Measurements from ENCODE around the gene FOXJ3.

The FOXJ3 gene

GRCh38 chr1:42334240-42335049, 590 bp downstream of the FOXJ3 start:
- DNase-seq (ENCODE audit: low spot score), result peak; percentile 59

- DNase-seq (ENCODE audit: low spot score), result no peak
Observed at GRCh38 chr1:42333662-42334239, 1.3 kb downstream of the FOXJ3 start.

- DNase-seq (ENCODE audit: low spot score), result no peak
Observed at GRCh38 chr1:42332877-42333276, 2.2 kb downstream of the FOXJ3 start.

GRCh38 chr1:42330215-42330614, 4.8 kb downstream of the FOXJ3 start:
- DNase-seq (ENCODE audit: low spot score), result no peak

GRCh38 chr1:42328916-42329496, 6.0 kb downstream of the FOXJ3 start:
- DNase-seq (ENCODE audit: low spot score), result no peak

GRCh38 chr1:42328047-42328625, 6.9 kb downstream of the FOXJ3 start:
- no peak for DNase-seq (ENCODE audit: low spot score)

GRCh38 chr1:42325014-42325402, 10.0 kb downstream of the FOXJ3 start:
- no peak for DNase-seq (ENCODE audit: low spot score)

- DNase-seq (ENCODE audit: low spot score), result no peak
Observed at GRCh38 chr1:42324398-42325013, 10.5 kb downstream of the FOXJ3 start.

- no peak for DNase-seq (ENCODE audit: low spot score)
Observed at GRCh38 chr1:42323551-42323950, 11.5 kb downstream of the FOXJ3 start.

- DNase-seq (ENCODE audit: low spot score), result no peak
Observed at GRCh38 chr1:42322577-42322976, 12.5 kb downstream of the FOXJ3 start.

- DNase-seq (ENCODE audit: low spot score), result no peak
Observed at GRCh38 chr1:42321731-42322130, 13.3 kb downstream of the FOXJ3 start.

- no peak for DNase-seq (ENCODE audit: low spot score)
Observed at GRCh38 chr1:42320708-42321107, 14.3 kb downstream of the FOXJ3 start.

- no peak for DNase-seq (ENCODE audit: low spot score)
Observed at GRCh38 chr1:42319871-42320484, 15.1 kb downstream of the FOXJ3 start.

GRCh38 chr1:42319128-42319851, 15.7 kb downstream of the FOXJ3 start:
- no peak for DNase-seq (ENCODE audit: low spot score)

GRCh38 chr1:42318601-42319000, 16.4 kb downstream of the FOXJ3 start:
- DNase-seq (ENCODE audit: low spot score), result no peak

GRCh38 chr1:42317308-42317707, 17.7 kb downstream of the FOXJ3 start:
- DNase-seq (ENCODE audit: low spot score), result no peak

- DNase-seq (ENCODE audit: low spot score), result no peak
Observed at GRCh38 chr1:42316292-42316691, 18.7 kb downstream of the FOXJ3 start.

GRCh38 chr1:42315500-42315899, 19.5 kb downstream of the FOXJ3 start:
- no peak for DNase-seq (ENCODE audit: low spot score)

GRCh38 chr1:42313970-42314369, 21.1 kb downstream of the FOXJ3 start:
- DNase-seq (ENCODE audit: low spot score), result no peak

GRCh38 chr1:42312576-42313212, 22.3 kb downstream of the FOXJ3 start:
- DNase-seq (ENCODE audit: low spot score), result no peak

- no peak for DNase-seq (ENCODE audit: low spot score)
Observed at GRCh38 chr1:42311897-42312296, 23.1 kb downstream of the FOXJ3 start.

All from kidney tubule cell (primary cell).